ENCODE data around the gene APBB2. TPM values are rescaled to one million over a fixed set of nuclear protein-coding genes. Genes with fewer than 3 reads are reported as not detected.
"Not testable (repeated sequence)": the region's sequence is repeated elsewhere in the genome, so short reads cannot be mapped to it uniquely, and the experiment has no call there.

APBB2 gene
- total RNA-seq, 1 donor from 2014 or later, result 7.6 TPM

- intact Hi-C loops (cut with micrococcal nuclease), result no loop called here
Observed at GRCh38 chr4:41069838-41070237, 144.5 kb downstream of the APBB2 start.

DNA sequence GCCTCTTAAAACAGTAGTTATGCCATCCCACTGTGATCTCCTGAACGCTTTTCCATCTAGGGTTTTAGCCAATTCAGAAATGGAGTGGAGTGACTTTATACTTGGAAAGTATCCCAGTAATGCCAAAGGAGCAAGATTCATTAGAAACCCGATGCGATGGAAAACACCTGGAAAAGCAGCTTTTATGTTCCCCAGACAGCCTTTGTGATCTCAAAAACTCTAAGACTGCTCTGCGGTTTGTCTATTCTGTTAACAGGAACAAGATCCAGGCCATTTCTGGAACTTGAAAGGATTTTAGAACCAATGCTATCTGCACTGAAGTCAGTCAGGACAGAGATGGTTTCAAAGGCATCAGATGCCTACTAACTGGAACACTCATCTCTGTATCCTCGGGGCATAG is 145.1 kb downstream of the APBB2 start:
- intact Hi-C loops (cut with micrococcal nuclease), result no loop called here

- intact Hi-C loops (cut with micrococcal nuclease), result no loop called here
Observed at GRCh38 chr4:41067369-41067768, 147.0 kb downstream of the APBB2 start.

DNA sequence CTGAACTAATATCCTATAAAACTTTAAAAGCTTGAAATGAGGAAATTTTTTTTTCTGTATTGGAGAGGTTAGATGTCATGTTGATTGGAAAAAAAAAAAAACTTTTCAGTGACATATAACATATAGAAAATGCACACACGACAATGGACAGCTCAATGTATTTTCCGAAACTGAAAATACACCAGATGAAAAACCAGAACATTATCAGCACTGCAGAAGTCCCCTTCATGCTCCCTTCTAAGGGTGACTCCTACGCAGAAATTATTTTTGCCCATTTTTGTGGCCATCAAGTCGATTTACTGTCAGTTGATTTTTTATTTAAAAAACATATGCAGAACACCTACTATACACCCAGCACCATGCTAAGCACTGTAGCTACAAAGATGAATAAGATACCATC is 148.3 kb downstream of the APBB2 start:
- intact Hi-C loops (cut with micrococcal nuclease), result no loop called here

GRCh38 chr4:41065434-41066006 is 148.8 kb downstream of the APBB2 start:
- intact Hi-C loops (cut with micrococcal nuclease), result no loop called here

GRCh38 chr4:41064953-41065352 is 149.4 kb downstream of the APBB2 start:
- intact Hi-C loops (cut with micrococcal nuclease), result no loop called here

GRCh38 chr4:41061482-41062185 is 152.7 kb downstream of the APBB2 start:
- intact Hi-C loops (cut with micrococcal nuclease), result no loop called here

- intact Hi-C loops (cut with micrococcal nuclease), result no loop called here
Observed at GRCh38 chr4:41060352-41061334, 153.7 kb downstream of the APBB2 start.

DNA sequence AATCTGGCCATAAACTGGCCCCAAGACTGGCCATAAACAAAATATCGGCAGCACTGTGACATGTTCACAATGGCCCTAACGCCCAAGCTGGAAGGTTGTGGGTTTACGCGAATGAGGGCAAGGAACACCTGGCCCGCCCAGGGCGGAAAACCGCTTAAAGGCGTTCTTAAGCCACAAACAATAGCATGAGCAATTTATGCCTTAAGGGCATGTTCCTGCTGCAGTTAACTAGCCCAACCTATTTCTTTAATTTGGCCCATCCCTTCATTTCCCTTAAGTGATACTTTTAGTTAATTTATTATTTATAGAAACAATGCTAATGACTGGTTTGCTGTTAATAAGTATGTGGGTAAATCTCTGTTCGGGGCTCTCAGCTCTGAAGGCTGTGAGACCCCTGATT is 154.9 kb downstream of the APBB2 start:
- intact Hi-C loops (cut with micrococcal nuclease), result not testable (repeated sequence)

DNA sequence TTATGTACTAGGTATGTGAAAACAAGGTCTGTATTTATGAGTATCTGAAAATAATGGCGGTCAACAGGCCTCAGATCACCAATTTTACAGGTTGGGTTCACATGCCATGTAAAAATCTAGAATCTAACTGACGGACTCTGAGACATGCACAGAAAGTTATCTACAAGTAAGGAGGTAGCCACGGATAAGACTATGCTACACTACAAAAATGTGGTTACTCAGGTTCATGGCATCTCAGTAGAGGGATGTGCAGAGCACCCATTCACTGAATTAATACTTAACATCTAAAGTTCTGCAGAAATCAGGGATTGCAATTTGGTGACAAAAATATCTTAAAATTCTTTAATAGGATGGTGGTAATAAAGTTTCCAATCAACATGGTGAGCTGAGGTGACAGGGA is 155.9 kb downstream of the APBB2 start:
- intact Hi-C loops (cut with micrococcal nuclease), result no loop called here

DNA sequence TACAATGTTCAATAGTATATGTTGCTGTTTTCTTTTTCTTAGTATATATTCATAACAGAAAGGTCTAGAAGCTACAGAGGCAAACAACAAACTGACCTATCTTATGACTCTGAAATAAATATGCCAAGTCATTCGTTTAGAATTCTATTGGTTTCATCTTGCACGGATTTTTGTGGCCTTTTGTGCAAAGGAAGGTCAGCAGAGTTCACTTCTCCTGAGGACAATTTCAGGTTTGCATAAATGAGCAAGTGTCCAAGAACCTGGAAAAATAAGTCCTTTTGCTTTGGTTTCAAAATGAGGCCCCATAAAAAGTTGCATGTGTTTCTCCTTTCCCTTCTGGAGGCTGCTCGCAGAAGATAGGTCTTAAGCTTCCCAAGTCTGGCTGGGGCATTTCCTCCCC is 156.9 kb downstream of the APBB2 start:
- intact Hi-C loops (cut with micrococcal nuclease), result no loop called here

DNA sequence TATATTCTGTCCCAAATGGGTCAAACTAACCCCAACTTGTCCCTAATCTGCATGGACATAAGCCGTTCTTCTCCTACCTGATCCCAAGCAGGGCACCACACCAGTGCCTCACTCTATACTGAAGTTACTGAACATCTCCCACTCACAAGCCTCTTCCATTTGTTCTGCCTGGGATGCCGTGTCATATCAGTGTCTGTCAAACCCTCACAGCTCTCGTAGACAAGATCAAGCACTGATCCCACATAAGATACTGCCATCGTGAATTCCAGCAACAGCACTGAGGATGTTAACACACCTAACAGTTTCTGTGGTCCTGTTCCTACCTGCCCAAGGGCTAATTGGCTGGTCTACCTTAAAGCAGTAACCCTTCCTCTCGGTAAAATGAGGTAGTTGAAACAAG is 162.1 kb downstream of the APBB2 start:
- intact Hi-C loops (cut with micrococcal nuclease), result no loop called here

DNA sequence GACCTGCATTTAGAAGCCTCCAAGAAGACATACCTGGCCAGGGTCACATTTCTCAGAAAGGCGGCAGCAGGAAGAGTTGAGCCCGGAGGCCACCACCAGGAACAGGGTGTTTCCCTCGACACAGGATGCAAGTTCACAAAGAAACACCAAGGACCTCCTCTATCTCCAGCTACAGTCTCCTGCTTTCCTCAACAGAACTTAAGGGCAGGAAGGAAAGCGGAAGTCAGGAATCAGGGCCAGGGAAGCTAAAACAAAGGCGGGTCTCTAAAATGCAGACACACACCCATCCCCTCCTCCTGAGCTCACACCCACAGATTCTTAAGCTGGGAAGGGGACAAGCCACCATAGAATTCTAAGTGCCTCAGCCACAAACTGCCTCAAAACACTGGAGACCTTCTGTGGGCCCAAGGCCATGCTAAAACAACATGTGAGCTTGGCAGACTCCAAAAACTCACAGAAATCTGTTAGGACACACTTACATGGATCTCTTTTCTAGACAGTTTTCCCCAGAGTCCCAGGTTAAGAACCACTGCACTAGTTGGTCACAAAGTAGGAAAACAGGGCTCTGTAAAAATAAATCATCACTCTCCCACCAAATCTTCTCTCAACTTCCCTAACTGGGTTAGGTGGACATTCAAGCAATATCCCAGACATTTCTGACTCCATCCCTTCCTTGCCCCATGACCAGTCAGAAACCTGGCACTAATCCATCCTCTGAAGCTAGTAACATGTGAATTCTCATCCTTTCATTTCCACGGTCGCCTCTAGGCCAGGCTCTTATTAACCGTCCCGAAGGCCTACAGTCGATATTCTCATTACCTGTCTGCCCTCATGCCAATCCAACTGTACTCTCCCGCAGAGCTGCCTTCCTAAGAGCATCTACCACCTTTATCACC is 163.2 kb downstream of the APBB2 start:
- intact Hi-C loops (cut with micrococcal nuclease), result no loop called here

- intact Hi-C loops (cut with micrococcal nuclease), result no loop called here
Observed at GRCh38 chr4:41050116-41050515, 164.2 kb downstream of the APBB2 start.

GRCh38 chr4:41049176-41049575 is 165.2 kb downstream of the APBB2 start:
- intact Hi-C loops (cut with micrococcal nuclease), result not testable (repeated sequence)

DNA sequence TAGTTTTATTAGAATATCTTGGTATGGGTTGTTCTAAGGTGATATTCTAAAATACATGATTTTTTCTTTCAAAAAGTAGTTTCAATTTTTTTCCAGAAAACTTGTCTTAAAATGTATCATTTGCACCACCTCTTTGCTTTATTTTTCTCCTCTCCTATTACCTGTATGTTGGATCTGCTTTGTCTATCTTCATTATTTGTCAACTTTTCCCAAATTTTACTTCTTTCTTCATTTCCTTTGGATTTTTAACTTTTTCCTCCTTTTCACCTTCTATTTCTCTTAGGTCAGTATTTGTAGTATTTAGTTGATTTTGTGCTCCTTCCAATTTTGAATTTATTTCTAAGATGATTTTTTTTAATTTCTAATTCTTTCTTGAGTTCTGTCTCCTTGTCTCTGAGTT is 169.6 kb downstream of the APBB2 start:
- intact Hi-C loops (cut with micrococcal nuclease), result no loop called here

DNA sequence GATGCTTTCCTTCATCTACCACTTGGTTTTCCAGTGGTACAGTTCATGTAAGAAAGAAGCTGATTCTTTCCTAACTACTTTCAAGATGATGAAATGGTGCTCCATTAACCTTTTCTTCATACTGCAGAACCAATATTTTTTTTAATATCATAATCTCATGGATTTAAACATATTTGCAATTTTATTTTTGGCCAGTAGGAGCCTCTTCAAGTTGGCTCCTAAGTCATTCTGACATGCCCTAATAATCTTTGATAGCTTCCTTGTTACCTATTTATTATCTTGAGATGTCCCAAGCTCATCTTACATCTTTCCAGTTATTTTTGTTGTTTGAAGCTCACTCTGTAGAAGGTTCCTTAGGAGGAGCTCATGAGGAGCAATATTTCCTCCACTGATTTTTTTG is 170.2 kb downstream of the APBB2 start:
- intact Hi-C loops (cut with micrococcal nuclease), result no loop called here

- intact Hi-C loops (cut with micrococcal nuclease), result no loop called here
Observed at GRCh38 chr4:41043465-41043864, 170.9 kb downstream of the APBB2 start.

DNA sequence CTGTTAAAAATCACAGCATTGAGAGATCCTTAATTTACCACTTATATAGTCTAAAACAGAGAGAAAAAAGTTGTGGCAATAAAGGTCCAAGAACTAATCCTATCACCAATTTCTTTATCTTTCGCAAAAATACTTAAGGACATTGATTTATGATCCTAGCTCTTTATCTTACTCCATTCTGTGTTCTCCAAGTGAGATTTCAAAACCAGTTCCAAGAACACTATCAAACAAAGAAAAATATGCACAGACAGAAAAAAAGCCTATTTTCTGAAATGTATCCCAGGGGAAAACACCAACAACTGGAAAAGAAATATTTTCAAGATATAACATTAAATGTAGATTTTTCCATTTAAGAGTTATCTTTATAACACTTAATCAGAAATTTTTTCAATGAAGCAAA is 172.8 kb downstream of the APBB2 start:
- intact Hi-C loops (cut with micrococcal nuclease), result no loop called here

DNA sequence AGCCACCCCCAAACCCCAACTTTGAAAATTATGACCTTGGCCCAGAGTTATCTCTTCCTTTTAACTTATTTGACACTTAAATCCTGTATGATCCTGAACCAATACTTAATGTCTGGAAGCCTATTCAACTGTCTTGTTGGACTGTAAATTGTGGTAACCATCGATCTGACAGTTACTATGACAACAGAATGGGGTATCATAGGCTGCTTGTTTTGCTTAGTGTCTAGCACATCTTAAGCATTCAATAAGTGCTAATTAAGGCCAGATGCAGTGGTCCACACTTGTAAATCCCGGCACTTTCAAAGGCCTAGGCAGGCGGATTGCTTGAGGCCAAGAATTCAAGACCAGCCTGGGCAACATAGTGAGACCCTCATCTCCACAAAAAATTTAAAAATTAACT is 175.0 kb downstream of the APBB2 start:
- intact Hi-C loops (cut with micrococcal nuclease), result no loop called here

DNA sequence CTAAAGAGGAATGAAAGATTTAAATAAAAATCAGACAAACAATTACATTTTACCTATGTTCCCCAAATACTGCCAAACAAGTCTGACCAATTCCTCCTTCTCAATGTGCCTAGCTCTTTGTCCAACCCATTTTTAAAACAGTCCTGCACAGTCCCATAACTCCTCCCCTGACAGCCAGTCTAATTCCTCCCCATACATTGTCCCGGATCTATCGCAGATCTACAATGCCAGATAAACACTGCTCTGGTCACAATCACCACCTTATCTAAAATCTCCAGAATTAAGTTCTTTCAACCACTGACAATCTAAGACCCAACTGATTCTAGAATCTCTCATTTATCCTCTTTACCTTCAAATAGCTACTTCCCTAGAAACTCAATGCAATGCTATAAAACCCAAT is 176.0 kb downstream of the APBB2 start:
- intact Hi-C loops (cut with micrococcal nuclease), result no loop called here

Data from T-helper 1 cell treated with Interleukin-12 subunit alpha and Interleukin-12 subunit beta and Interleukin-4 antibody, amounts not matched to agents 30 ng/mL and 1 ng/mL, for 36 hours (primary cell).